OCI-LY7 (cell line): ENCODE data around the gene PFKFB1.

Source experiments
- EZH2phosphoT487 ChIP-seq: fragments of 200-600 bp; sonication (generic); IDR thresholded peaks from 2 replicates; pipeline ENCODE4 v1.6.1; 2018; ENCODE audit warnings: low read depth, borderline replicate concordance, mild to moderate bottlenecking, mixed run types, antibody characterized with exemption, low read length, moderate library complexity, mixed read lengths
- TF ChIP-seq, protein P1 (sequence below): fragments of 200-600 bp; sonication (generic); conservative IDR thresholded peaks from 2 replicates; pipeline ENCODE4 v1.5.1; 2014; ENCODE audit warnings: mild to moderate bottlenecking, antibody characterized with exemption, low read length, moderate library complexity, mixed read lengths

DNA sequence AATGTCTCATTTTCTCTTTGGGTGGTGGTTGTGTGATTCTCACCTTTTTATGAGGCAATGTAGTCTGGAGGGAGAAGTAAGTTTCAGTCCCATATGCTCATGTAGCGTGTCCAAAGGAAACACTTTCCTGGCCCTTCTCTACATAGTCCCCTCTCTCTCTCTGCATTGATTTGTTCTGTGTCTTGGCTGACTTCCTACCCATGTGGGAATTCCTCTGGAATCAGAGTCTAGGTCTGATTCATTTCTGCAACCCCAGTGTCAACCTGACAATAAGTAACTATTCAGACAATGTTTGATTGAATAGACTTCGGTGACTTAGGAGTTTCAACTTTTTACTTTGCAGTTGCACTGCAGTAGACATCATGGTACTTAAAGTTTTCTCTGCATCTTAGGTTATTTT, 39.4 kb upstream of the PFKFB1 start:
- TF ChIP-seq, protein P1, sequence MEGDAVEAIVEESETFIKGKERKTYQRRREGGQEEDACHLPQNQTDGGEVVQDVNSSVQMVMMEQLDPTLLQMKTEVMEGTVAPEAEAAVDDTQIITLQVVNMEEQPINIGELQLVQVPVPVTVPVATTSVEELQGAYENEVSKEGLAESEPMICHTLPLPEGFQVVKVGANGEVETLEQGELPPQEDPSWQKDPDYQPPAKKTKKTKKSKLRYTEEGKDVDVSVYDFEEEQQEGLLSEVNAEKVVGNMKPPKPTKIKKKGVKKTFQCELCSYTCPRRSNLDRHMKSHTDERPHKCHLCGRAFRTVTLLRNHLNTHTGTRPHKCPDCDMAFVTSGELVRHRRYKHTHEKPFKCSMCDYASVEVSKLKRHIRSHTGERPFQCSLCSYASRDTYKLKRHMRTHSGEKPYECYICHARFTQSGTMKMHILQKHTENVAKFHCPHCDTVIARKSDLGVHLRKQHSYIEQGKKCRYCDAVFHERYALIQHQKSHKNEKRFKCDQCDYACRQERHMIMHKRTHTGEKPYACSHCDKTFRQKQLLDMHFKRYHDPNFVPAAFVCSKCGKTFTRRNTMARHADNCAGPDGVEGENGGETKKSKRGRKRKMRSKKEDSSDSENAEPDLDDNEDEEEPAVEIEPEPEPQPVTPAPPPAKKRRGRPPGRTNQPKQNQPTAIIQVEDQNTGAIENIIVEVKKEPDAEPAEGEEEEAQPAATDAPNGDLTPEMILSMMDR: no peak
- TF ChIP-seq EZH2phosphoT487: no peak
